Heart left ventricle (tissue), 13 donors: Measurements from ENCODE around the gene B3GNT7.

ENCODE experiments used
- POLR2A ChIP-seq, 2 donors: fragments of 450-650 bp; IDR thresholded peaks; one replicate each; pipeline ENCODE4 v1.6.1; 2017; ENCODE audit warnings: antibody characterized with exemption in 2 of 2, mild to moderate bottlenecking in 2 of 2, moderate library complexity in 2 of 2
- TF ChIP-seq, protein P1 (sequence below), 12 donors: fragments of 200-600 bp; sonication (generic) in 4 of 12; IDR thresholded peaks; one replicate each; pipeline versions ENCODE4 v1.5.0 to v1.8.0; 2018 to 2022; ENCODE audit warnings: antibody characterized with exemption in 12 of 12, mild to moderate bottlenecking in 5 of 12
- donor health status: ischemic (EF 13 %, LVEDD 7.1; RV severe dilation, severe dysfunction).
- donor health status: DM: no; HTN: yes; CAD: no.
- donor health status: DM: no; HTN: no; CAD: no.
- donor health status: ischemic (EF 25% LVEDD 6.9; RV normal size, moderate dysfunction).
- donor health status: ischemic (EF 25% LVEDD 5.7; RV mildly dilated, moderate dysfunction).
- donor health status: ischemic (EF 35%, LVEDD 5.7; RV mildly dilated, moderate dysfunction).
- donor health status: nonischemic (EF 11% LVEDD 7.7; RV severe dilation, severe dysfunction).
- donor health status: DM: yes; HTN: yes; CAD: no.
- donor health status: PGD.
- donor health status: ischemic (EF 29% LVEDD 5.4; RV normal size, mild dysfunction).
- donor health status: nonischemic (EF 23%, LVEDD 6.1; RV moderate dilation, normal function).

DNA sequence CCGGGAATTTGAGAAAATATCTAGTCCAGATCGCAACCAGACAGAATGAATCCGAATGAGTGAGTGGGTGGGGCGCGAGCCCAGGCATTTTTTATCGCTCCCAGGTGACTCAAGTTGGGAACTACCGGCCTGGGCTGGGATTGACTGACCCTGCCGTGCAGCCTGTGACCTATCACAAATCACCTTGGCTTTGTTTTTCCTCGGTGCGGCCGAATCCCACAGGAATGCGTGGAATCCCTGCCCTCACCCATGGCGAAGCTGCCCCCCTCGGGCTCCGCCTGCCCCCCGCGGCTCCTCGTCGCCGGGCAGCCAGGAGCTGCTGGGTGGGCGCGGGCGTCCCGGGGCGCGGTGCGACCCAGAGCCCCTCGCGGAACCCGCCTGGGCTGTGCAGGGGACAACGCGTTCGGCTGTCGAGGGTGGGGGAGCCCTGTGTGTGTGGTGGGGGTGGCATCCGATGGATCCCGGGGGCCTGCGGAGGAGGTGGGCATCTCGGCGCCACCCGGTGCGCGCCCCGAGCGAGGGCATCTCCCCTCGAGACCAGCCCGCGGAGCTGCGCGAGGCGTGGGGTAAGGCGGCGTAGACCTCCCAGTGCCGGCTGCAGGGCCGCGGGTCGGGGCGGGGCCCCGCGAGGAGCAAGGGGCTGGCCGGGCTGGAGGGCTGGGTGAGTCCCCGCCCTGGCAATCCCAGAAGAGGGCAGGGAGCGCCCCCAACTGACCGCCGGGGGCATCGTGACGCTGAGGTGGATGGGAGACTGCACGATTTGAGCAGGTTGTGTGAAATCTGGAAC, 16.5 kb downstream of the B3GNT7 start:
- TF ChIP-seq, protein P1, sequence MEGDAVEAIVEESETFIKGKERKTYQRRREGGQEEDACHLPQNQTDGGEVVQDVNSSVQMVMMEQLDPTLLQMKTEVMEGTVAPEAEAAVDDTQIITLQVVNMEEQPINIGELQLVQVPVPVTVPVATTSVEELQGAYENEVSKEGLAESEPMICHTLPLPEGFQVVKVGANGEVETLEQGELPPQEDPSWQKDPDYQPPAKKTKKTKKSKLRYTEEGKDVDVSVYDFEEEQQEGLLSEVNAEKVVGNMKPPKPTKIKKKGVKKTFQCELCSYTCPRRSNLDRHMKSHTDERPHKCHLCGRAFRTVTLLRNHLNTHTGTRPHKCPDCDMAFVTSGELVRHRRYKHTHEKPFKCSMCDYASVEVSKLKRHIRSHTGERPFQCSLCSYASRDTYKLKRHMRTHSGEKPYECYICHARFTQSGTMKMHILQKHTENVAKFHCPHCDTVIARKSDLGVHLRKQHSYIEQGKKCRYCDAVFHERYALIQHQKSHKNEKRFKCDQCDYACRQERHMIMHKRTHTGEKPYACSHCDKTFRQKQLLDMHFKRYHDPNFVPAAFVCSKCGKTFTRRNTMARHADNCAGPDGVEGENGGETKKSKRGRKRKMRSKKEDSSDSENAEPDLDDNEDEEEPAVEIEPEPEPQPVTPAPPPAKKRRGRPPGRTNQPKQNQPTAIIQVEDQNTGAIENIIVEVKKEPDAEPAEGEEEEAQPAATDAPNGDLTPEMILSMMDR (IDR thresholded peaks at IDR 0.05), result peak; percentile 67 to 96 (median 86)
- no peak for TF ChIP-seq POLR2A (IDR thresholded peaks at IDR 0.05)
